Measurements from ENCODE around the gene ESRRB. TPM values are rescaled to one million over a fixed set of nuclear protein-coding genes. Genes with fewer than 3 reads are reported as not detected.

Gene ESRRB
- total RNA-seq, 1 donor from 2014 or later: 0.17 TPM

GRCh38 chr14:76396714-76397187 lies 20.8 kb downstream of the ESRRB start:
- no peak overlapping the region for H3K4me3 ChIP-seq (ENCODE audit: low read depth, low read length)
- no peak for DNase-seq (ENCODE audit: low read depth)
- no peak for TF ChIP-seq CTCF (conservative IDR thresholded peaks at IDR 0.05; ENCODE audit: low read depth, low read length)

- TF ChIP-seq CTCF (conservative IDR thresholded peaks at IDR 0.05; ENCODE audit: low read depth, low read length): no peak
- DNase-seq (ENCODE audit: low read depth): no peak
- no peak overlapping the region for H3K4me3 ChIP-seq (ENCODE audit: low read depth, low read length)
Measured at GRCh38 chr14:76405627-76406026, 29.7 kb downstream of the ESRRB start.

DNA sequence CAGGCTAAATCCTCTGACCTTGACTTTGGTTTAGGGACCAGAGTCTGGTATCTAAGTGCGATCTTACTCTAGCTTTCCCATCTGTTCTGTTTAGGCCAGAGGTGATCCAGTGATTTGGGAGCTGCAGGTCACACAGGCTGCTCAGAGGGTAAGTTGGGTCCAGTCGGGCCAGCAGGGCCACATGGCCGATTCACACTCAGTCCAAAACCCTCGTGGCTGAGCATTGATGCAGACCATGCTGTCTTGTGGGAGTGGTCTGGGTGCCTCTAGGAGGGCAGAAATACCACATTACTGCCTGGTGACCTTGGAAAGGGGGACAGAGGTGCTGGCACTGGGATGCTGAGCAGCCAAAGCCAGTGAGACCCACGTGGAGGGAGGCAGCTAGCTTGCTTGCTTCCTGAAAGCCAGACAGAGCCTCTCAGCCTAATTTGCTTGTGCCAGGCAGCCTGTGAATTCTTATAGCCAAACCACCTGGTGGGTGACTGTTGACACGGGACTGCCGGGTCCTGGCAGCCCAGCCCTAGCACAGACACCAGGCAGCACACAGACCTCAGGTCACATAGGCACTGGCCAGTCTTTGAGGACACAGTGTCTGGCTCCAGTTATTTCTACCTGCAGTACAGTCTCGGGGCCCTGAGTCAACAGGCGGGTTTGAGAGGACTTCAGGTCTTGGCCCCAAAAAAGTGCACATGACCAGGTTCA lies 31.7 kb downstream of the ESRRB start:
- TF ChIP-seq CTCF (conservative IDR thresholded peaks at IDR 0.05; ENCODE audit: low read depth, low read length): no peak
- DNase-seq (ENCODE audit: low read depth): no peak
- no peak overlapping the region for H3K4me3 ChIP-seq (ENCODE audit: low read depth, low read length)

DNA sequence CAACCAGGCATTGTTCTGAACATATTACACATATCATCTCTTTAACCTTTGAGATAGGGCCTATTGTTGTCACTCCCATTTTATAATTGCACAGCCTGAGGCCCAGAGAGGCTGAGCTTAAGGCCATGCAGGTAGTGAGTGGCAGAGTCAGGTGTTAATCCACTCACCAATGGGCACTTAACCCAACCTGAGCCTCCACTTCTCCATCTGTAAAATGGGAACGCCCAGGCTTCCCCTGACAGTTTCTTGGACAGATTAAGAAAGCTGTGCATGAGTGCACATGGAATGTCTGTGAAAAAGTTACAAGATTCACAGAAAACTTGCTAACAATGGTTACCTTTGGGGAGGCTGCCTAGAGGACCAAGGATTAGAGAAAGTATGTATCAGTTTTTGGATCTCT lies 32.9 kb downstream of the ESRRB start:
- no peak for TF ChIP-seq CTCF (conservative IDR thresholded peaks at IDR 0.05; ENCODE audit: low read depth, low read length)
- DNase-seq (ENCODE audit: low read depth): no peak
- no peak overlapping the region for H3K4me3 ChIP-seq (ENCODE audit: low read depth, low read length)

- H3K4me3 ChIP-seq (ENCODE audit: low read depth, low read length): no peak overlapping the region
- TF ChIP-seq CTCF (conservative IDR thresholded peaks at IDR 0.05; ENCODE audit: low read depth, low read length): no peak
- DNase-seq (ENCODE audit: low read depth): no peak
Measured at GRCh38 chr14:76412501-76412900, 36.6 kb downstream of the ESRRB start.

- H3K4me3 ChIP-seq (ENCODE audit: low read depth, low read length): no peak overlapping the region
- TF ChIP-seq CTCF (conservative IDR thresholded peaks at IDR 0.05; ENCODE audit: low read depth, low read length): no peak
- no peak for DNase-seq (ENCODE audit: low read depth)
Measured at GRCh38 chr14:76413106-76413961, 37.4 kb downstream of the ESRRB start.
